Activated CD4-positive, alpha-beta T cell treated with anti-CD3 and anti-CD28 coated beads, Interleukin-2, amount 10 ng/mL, durations not matched to agents 24 days and 14 days (primary cell): ENCODE data around the gene GCK. TPM values are rescaled to one million over a fixed set of nuclear protein-coding genes. Genes with fewer than 3 reads are reported as not detected.

Source experiments
- DNase-seq: peaks from one replicate; pipeline ENCODE4 v3.0.0; 2022
- H3K27ac Mint-ChIP-seq: one replicate; pipeline ENCODE4 v1.8.0; 2022; ENCODE audit warnings: mild to moderate bottlenecking, mixed read lengths
- H3K27me3 Mint-ChIP-seq: one replicate; pipeline ENCODE4 v1.8.0; 2022; ENCODE audit warnings: mixed read lengths
- H3K36me3 Mint-ChIP-seq: one replicate; pipeline ENCODE4 v1.8.0; 2022; ENCODE audit warnings: low read depth, mild to moderate bottlenecking, mixed read lengths
- H3K4me1 Mint-ChIP-seq: one replicate; pipeline ENCODE4 v1.8.0; 2021; ENCODE audit warnings: mixed read lengths
- H3K4me3 Mint-ChIP-seq: one replicate; pipeline ENCODE4 v1.8.0; 2022; ENCODE audit warnings: mild to moderate bottlenecking, moderate library complexity, mixed read lengths
- H3K9me3 Mint-ChIP-seq: one replicate; pipeline ENCODE4 v1.8.0; 2021; ENCODE audit warnings: mixed read lengths
- intact Hi-C: fragments of 100-400 bp; cut with micrococcal nuclease; formaldehyde crosslinking; loops from one replicate; pipeline ENCODE4 v1.15.1; 2023
- total RNA-seq: library from RNA; stranded (reverse); gene quantifications from 2 replicates; pipeline ENCODE4 v1.2.3, GENCODE V29; 2022

The GCK gene
- total RNA-seq, 1 donor from 2014 or later: 1.7 TPM

- peaks cover 18% of the 10 kb centered on the region for H3K4me1 Mint-ChIP-seq
- H3K27ac Mint-ChIP-seq: no peak overlapping the region
Observed at GRCh38 chr7:44116789-44117666, 72.2 kb downstream of the GCK start.

GRCh38 chr7:44116087-44116788, 73.0 kb downstream of the GCK start:
- peaks cover 15% of the 10 kb centered on the region for H3K4me1 Mint-ChIP-seq
- no peaks in the 10 kb centered on the region for H3K27me3 Mint-ChIP-seq
- H3K9me3 Mint-ChIP-seq: no peaks in the 10 kb centered on the region
- H3K36me3 Mint-ChIP-seq: peaks cover 56% of the 10 kb centered on the region
- no peak for DNase-seq
- H3K4me3 Mint-ChIP-seq: no peak overlapping the region
- H3K27ac Mint-ChIP-seq: no peak overlapping the region
- intact Hi-C loops: no loop called here

More at GRCh38 chr7:44116789-44117666, 72.2 kb downstream of the GCK start:
- H3K9me3 Mint-ChIP-seq: no peaks in the 10 kb centered on the region
- peaks cover 62% of the 10 kb centered on the region for H3K36me3 Mint-ChIP-seq
- intact Hi-C loops: no loop called here
- no peak overlapping the region for H3K4me3 Mint-ChIP-seq
- no peak for DNase-seq
- no peaks in the 10 kb centered on the region for H3K27me3 Mint-ChIP-seq

GRCh38 chr7:44114586-44115310, 74.5 kb downstream of the GCK start:
- Mint-ChIP-seq H3K9me3 (no peaks in the 10 kb centered on the region), H3K36me3 (peaks cover 41% of the 10 kb centered on the region), H3K27ac (no peak overlapping the region), H3K4me3 (no peak overlapping the region), H3K4me1 (peaks cover 5% of the 10 kb centered on the region), H3K27me3 (no peaks in the 10 kb centered on the region)
- no peak for DNase-seq
- intact Hi-C loops: no loop called here

DNA sequence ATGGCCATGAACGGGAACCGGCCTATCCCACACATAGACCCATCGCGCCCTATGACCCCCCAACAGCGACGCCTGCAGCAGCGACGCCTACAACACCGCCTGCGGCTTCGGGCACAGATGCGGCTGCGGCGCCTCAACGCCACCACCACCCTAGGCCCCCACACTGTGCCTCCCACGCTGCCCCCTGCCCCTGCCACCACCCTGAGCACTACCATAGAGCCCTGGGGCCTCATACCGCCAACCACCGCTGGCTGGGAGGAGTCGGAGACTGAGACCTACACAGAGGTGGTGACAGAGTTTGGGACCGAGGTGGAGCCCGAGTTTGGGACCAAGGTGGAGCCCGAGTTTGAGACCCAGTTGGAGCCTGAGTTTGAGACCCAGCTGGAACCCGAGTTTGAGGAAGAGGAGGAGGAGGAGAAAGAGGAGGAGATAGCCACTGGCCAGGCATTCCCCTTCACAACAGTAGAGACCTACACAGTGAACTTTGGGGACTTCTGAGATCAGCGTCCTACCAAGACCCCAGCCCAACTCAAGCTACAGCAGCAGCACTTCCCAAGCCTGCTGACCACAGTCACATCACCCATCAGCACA, 75.4 kb downstream of the GCK start:
- no peaks in the 10 kb centered on the region for H3K9me3 Mint-ChIP-seq
- H3K27ac Mint-ChIP-seq: no peak overlapping the region
- H3K36me3 Mint-ChIP-seq: peaks cover 32% of the 10 kb centered on the region
- no peaks in the 10 kb centered on the region for H3K4me1 Mint-ChIP-seq
- no peaks in the 10 kb centered on the region for H3K27me3 Mint-ChIP-seq
- intact Hi-C loops: no loop called here
- no peak overlapping the region for H3K4me3 Mint-ChIP-seq
- DNase-seq: no peak

GRCh38 chr7:44112997-44113763, 76.1 kb downstream of the GCK start:
- Mint-ChIP-seq H3K9me3 (no peaks in the 10 kb centered on the region), H3K27ac (no peak overlapping the region), H3K27me3 (no peaks in the 10 kb centered on the region), H3K4me1 (no peaks in the 10 kb centered on the region), H3K36me3 (peaks cover 28% of the 10 kb centered on the region), H3K4me3 (no peak overlapping the region)
- DNase-seq: no peak
- intact Hi-C loops: no loop called here

GRCh38 chr7:44112231-44112996, 76.8 kb downstream of the GCK start:
- Mint-ChIP-seq H3K9me3 (no peaks in the 10 kb centered on the region), H3K36me3 (peaks cover 21% of the 10 kb centered on the region), H3K4me1 (no peaks in the 10 kb centered on the region), H3K4me3 (no peak overlapping the region), H3K27ac (no peak overlapping the region), H3K27me3 (no peaks in the 10 kb centered on the region)
- intact Hi-C loops: no loop called here
- DNase-seq: no peak

- intact Hi-C loops: no loop called here
- H3K4me3 Mint-ChIP-seq: no peak overlapping the region
- peaks cover 18% of the 10 kb centered on the region for H3K36me3 Mint-ChIP-seq
- no peaks in the 10 kb centered on the region for H3K4me1 Mint-ChIP-seq
- H3K27me3 Mint-ChIP-seq: no peaks in the 10 kb centered on the region
- peak overlapping the region; percentile 25 for H3K27ac Mint-ChIP-seq
- no peak for DNase-seq
- H3K9me3 Mint-ChIP-seq: no peaks in the 10 kb centered on the region
Observed at GRCh38 chr7:44111761-44112160, 77.5 kb downstream of the GCK start.

DNA sequence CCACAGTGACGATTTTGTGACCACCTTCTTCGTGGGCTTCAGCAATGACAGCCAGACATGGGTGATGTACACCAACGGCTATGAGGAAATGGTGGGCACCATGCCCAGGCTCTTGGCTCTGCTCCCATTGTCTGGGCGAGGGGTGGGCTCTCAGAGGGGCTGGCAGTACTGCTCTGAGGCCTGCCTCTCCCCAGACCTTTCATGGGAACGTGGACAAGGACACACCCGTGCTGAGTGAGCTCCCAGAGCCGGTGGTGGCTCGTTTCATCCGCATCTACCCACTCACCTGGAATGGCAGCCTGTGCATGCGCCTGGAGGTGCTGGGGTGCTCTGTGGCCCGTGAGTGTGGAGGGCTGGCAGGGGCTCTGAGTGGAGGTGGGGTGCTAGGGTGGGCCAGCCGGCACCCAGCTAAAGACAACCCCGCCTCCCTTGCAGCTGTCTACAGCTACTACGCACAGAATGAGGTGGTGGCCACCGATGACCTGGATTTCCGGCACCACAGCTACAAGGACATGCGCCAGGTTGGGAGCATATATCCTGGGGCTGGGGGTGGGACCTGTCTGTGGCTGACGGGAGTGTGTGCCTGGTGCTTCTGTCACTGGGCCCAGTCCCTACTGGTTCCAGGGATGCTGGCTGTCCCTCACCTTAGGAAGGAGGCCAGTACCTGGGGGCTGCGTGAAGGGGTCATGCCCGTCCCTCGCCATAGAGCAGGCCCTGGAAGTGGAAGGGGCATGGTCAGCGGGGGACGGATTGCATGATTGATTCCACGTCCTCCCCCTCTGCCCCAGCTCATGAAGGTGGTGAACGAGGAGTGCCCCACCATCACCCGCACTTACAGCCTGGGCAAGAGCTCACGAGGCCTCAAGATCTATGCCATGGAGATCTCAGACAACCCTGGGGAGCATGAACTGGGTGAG, 78.3 kb downstream of the GCK start:
- Mint-ChIP-seq H3K4me3 (no peak overlapping the region), H3K36me3 (peaks cover 18% of the 10 kb centered on the region), H3K4me1 (no peaks in the 10 kb centered on the region), H3K27me3 (no peaks in the 10 kb centered on the region), H3K27ac (no peak overlapping the region), H3K9me3 (no peaks in the 10 kb centered on the region)
- no peak for DNase-seq
- intact Hi-C loops: no loop called here

DNA sequence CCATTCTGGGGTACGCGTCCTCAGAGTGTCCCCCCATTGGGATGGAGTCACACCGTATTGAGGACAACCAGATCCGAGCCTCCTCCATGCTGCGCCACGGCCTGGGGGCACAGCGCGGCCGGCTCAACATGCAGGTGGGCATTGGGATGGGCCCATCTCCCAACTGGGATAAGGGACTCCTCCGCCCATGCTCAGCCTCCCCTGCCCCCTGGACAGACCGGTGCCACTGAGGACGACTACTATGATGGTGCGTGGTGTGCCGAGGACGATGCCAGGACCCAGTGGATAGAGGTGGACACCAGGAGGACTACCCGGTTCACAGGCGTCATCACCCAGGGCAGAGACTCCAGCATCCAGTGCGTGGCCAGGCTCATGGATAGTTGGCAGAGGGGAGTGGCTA, 79.2 kb downstream of the GCK start:
- no peak overlapping the region for H3K27ac Mint-ChIP-seq
- peaks cover 6% of the 10 kb centered on the region for H3K27me3 Mint-ChIP-seq
- DNase-seq: no peak
- H3K36me3 Mint-ChIP-seq: peaks cover 17% of the 10 kb centered on the region
- intact Hi-C loops: no loop called here
- H3K4me3 Mint-ChIP-seq: no peak overlapping the region
- H3K9me3 Mint-ChIP-seq: no peaks in the 10 kb centered on the region
- peaks cover 7% of the 10 kb centered on the region for H3K4me1 Mint-ChIP-seq

GRCh38 chr7:44108768-44109750, 80.2 kb downstream of the GCK start:
- Mint-ChIP-seq H3K36me3 (peaks cover 10% of the 10 kb centered on the region), H3K27ac (no peak overlapping the region), H3K9me3 (no peaks in the 10 kb centered on the region), H3K27me3 (peaks cover 6% of the 10 kb centered on the region), H3K4me3 (no peak overlapping the region), H3K4me1 (peaks cover 7% of the 10 kb centered on the region)
- intact Hi-C loops: no loop called here
- DNase-seq: no peak
